Astrocyte of the spinal cord (primary cell): ENCODE data around the gene PDS5B.

Source experiments
- DNase-seq: peaks from one replicate; pipeline ENCODE4 v3.0.0; 2011; ENCODE audit warnings: low read depth, low spot score
- H3K4me3 ChIP-seq: 2 replicates; pipeline ENCODE4 v1.5.1; 2011; ENCODE audit warnings: low read depth, mild to moderate bottlenecking, low read length, moderate library complexity
- CTCF ChIP-seq: IDR thresholded peaks from 2 replicates; pipeline ENCODE4 v1.5.1; 2012; ENCODE audit warnings: low read depth, mild to moderate bottlenecking, low read length, inconsistent platforms
- in situ Hi-C: cut with HindIII; loops from 2 replicates; pipeline ENCODE4 v1.10.0; 2017; ENCODE audit warnings: low sequenced_read_pairs

The PDS5B gene

GRCh38 chr13:32737679-32738078 lies 151.4 kb downstream of the PDS5B start:
- DNase-seq, result no peak
- H3K4me3 ChIP-seq, result no peak overlapping the region
- no peak for TF ChIP-seq CTCF
- in situ Hi-C loops, result no loop called here

- TF ChIP-seq CTCF, result no peak
- no peak for DNase-seq
- in situ Hi-C loops, result no loop called here
- H3K4me3 ChIP-seq, result no peak overlapping the region
Observed at GRCh38 chr13:32745509-32745908, 159.3 kb downstream of the PDS5B start.

GRCh38 chr13:32746474-32746873 lies 160.2 kb downstream of the PDS5B start:
- no peak overlapping the region for H3K4me3 ChIP-seq
- DNase-seq, result peak; percentile 86
- in situ Hi-C loops, result no loop called here
- TF ChIP-seq CTCF, result no peak

GRCh38 chr13:32748305-32748704 lies 162.1 kb downstream of the PDS5B start:
- no peak overlapping the region for H3K4me3 ChIP-seq
- no peak for TF ChIP-seq CTCF
- DNase-seq, result no peak
- in situ Hi-C loops, result no loop called here

GRCh38 chr13:32751340-32751739 lies 165.1 kb downstream of the PDS5B start:
- H3K4me3 ChIP-seq, result no peak overlapping the region
- DNase-seq, result no peak
- in situ Hi-C loops, result no loop called here
- TF ChIP-seq CTCF, result no peak

- no peak overlapping the region for H3K4me3 ChIP-seq
- TF ChIP-seq CTCF, result no peak
- in situ Hi-C loops, result no loop called here
- no peak for DNase-seq
Observed at GRCh38 chr13:32752311-32752710, 166.1 kb downstream of the PDS5B start.
